DMS79 treated with DMSO at 0.1 percent for 48 hours (cell line): ENCODE measurements around the gene TIAL1.
A peak's percentile ranks its signal among the peaks of the same experiment; 100 is the strongest.
"Not testable (repeated sequence)": the region's sequence is repeated elsewhere in the genome, so short reads cannot be mapped to it uniquely, and the experiment has no call there.

Experiments used
- DNase-seq: peaks from one replicate; lab custom pipeline; 2025; lab: John Stamatoyannopoulos, UW

Gene TIAL1

DNA sequence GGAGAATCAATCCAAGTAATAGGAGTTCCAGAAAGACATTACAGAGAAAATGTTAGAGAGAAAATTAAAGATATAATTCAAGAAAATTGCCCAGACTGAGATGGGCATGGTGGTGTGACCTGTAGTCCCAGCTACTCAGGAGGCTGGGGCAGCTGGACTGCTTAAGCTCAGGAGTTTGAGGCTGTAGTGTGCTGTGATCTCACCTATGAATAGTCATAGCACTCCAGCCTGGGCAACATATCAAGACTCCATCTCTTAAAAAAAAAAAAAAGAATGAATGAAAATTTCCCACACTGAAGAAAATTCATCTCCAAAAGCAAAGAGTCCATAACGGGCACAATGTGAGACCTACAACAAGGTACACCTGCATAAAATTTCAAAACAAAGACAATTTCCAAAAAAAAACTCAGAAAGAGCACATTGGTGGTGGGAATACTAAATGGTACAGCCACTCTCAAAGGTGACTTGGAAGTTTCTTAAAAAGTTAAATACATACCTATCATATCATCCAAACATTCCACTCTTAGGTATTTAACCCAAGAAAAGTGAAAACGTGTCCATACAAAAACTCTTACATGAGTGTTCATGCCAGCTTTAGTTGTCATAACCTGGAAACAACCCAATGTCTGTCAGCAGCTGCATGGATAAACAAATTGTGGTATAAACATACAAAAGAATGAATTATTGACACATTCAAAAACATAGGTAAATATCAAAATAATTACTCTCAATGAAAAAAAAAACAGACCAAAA, 47.3 kb downstream of the TIAL1 start:
- no peak for DNase-seq

DNA sequence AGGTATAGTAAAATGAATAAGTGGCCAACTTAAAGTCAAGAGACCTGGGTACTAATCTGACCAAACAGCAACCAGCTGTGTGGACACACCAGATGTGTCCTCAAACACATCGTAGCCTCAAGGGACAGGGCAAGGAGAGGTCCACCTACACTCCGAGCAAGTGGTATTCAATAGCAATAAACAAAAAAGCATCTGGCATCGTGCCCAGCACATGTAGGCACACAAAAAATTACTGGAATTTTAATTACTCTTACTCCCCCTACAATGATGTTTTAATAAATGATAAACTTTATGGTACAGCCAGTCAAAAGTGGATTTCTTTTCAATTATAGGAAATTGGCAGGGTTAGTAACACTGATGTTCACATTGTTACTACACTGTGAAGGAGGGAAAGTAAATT, 50.8 kb downstream of the TIAL1 start:
- peak; percentile 9 for DNase-seq

DNA sequence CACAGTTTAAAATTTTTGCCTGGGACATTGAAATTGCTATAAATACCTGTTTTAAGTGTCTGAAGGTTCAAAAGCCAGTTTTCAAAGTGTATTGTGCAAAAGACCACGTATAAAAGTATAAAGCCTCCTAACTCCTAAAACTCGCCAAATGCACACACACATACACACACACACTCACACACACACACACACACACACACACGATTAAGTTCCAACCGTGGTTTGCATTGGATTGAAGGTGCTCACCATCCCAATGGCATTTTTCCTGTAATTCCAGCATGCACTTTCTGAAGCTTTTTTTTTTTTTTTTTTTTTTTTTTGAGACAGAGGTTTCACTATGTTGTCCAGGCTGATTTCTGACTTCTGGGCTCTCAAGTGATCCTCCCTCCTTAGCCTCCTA, 51.5 kb downstream of the TIAL1 start:
- DNase-seq = no peak

- DNase-seq = no peak
Observed at GRCh38 chr10:119543814-119544642, 52.7 kb downstream of the TIAL1 start.

DNA sequence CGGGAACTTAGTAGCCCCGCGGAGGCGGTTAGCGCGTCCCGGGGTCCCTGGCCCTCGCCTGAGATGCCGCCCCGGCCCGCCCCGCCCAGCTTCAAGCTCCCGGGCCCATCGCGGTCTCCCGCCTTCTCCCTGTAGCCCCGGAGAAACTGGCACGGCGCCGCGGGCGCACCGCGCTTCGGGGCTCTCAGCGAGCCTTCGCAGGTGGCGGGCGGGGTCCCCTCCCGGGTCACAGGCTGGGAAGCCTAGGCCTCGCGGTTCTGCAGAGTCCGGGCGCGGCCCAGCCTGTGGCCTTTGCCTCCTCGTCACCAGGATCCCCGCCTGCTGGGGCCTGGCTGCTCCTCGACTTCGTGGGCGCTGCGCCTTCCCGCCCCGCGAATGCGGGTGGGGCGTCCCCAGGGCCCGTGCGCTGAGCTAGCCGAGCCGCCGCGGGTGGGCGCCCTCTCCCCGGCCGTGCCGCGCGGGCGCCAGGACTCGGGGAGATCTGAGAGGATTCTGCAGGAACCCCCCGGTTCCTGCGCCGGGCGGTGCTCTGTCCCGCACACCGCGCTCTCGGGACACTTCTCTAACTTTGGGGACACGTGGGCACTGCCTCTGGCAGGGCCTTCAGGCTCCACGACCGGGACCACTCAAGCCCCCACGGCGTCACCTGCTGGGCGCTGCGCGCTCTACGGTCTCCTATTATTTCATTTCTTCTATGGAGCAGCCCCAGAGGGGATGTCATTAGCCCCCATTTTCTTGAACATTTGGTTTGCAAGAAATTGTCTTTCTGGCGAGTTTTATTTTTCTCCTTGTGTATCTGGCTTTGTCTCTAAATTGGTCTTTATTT, 53.6 kb downstream of the TIAL1 start:
- no peak for DNase-seq

DNA sequence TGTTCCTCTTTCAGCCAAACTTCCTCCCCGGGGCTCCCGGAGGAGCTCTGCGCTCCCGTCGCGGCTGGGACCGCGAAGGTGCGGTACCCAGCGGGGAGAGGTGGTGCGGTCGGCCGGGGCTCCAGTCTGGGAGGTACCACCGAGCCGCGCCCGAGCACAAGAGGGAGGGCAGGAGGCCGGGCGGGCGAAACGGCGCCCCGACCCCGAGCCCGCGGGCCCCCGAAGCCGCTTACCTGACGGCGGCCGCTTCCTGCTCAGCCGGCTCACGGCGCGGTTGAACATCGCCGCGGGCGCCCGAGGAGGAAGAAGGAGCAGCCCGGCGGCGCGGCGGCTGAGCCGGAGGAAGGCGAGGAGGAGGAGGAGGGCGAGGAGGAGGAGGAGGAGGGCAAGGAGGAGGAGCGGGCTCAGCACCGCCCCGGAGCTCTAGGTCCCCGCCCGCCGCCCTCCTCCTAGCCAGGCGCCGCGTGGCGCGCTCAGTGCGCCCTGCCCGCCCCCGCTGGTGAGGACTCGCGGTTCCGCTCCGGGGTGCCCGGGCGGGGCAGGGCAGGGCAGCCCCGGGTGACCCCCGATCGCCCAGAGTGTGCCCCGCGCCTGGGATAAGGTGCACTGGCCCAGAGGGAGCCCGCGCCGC, 54.3 kb downstream of the TIAL1 start, which contains the start of gene RGS10:
Gene RGS10, minus strand, starts transcription at position 363 of the 631 bp plus-strand sequence. Its CDS starts 81 bp downstream, at position 282.
- peak; percentile 2 for DNase-seq

DNA sequence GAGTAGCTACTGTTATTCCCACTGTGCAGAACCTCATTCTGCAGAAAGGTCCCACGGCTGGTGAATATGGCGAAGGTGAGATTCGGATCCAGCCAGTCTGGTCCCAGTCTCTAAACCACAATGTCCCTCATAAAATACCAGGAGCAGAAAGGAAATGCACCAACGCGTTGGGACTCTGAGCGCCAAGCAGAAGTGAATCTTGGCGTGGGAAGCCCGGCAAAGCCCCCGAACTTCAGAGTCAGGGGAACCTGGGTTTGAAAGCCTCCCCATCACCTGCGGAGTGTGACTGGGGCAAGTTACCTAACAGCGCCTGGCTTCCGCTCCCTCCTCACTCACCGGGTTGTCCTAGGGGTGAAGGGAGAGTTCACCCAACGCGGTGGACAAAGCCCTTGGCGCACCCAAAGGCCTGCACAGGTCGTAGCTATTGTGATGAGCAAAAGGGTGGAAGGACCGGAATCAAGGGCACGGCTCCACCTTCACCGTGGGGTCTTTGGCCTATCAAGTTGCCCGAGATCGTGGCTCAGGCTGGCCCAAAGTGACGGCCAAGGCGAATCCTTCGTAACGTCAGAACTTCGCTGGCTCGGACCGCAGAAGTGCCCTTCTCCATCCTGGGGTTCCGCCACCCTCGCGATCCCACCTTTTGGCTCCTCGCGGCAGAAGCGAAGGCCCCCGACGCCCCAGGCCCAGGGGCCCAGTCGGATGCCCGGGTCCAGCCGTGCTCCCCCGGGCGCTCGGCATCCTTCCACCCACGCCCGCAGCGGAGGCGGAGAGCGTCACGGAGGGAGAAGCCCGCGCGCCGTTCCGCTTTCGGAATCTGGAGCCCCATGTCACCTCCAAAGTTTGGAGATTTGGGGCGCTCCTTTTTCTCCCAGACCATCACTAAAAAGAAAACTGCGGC, 55.1 kb downstream of the TIAL1 start:
- DNase-seq = no peak

- DNase-seq = no peak
Observed at GRCh38 chr10:119541046-119541445, 55.7 kb downstream of the TIAL1 start.

DNA sequence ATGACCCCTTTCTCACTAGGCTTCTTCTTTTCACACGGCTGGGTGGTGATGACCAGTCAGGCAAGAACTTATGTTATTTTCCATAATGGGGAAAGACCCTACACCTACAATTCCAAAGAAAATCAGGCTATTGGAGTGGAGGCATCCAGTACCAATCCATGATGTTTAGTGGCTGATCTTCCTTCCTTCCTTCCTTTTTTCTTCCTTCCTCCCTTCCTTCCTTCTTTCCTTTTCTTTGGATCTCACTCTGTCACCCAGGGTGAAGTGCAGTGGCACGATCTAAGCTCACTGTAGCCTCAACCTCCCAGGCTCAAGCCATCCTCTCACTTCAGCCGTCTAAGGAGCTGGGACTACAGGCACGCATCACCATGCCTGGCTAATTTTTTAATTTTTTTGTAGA, 56.7 kb downstream of the TIAL1 start:
- DNase-seq = no peak

DNA sequence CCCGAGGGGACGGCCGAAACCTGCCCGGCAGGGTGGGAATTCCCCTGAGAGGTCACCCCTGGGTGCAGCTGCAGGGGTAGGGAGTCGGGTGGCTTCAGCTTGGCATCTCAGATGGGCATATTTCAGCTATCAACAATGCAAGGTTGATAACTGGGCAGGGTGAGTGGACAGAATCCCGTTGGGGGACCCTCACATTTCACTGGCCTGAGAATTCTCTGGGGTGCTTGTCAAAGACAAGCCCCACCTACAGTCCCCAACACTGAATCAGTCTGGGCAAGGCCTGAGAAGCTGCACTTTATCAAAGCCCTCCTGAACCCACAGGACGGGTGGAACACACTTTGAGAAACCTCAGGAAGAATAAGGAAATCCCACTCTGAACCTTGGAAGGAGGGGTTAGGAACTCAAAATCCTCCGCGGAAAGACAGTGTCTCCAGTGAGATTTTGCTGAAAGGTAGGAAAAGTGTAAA, 57.4 kb downstream of the TIAL1 start:
- DNase-seq = no peak

- no peak for DNase-seq
Observed at GRCh38 chr10:119538632-119539358, 58.0 kb downstream of the TIAL1 start.

GRCh38 chr10:119537953-119538630, 58.7 kb downstream of the TIAL1 start:
- DNase-seq = no peak

- DNase-seq = no peak
Observed at GRCh38 chr10:119536508-119537025, 60.2 kb downstream of the TIAL1 start.

GRCh38 chr10:119535837-119536507, 60.8 kb downstream of the TIAL1 start:
- no peak for DNase-seq

- DNase-seq = no peak
Observed at GRCh38 chr10:119535305-119535704, 61.5 kb downstream of the TIAL1 start.

DNA sequence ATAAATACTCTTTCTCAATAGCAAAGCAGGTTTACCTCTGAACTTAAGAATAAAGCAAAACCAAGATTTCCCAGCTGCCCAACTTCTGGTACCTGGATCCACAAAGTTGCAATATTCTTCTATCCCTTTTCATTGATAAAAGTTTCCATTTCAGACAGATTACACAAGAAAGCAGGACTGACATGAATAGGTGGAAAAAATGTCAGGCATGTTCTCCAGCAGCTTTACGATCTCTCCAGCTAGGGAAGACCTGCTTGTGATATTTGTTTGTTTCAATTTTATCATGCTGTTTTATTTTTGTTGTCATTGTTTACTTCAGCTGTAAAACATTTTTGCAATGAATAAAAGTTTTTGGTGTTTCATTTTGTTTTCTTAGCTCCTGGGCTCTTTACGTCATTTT, 63.3 kb downstream of the TIAL1 start:
- DNase-seq = no peak

- DNase-seq = not testable (repeated sequence)
Observed at GRCh38 chr10:119532791-119533190, 64.0 kb downstream of the TIAL1 start.

GRCh38 chr10:119532251-119532650, 64.5 kb downstream of the TIAL1 start:
- DNase-seq = not testable (repeated sequence)

DNA sequence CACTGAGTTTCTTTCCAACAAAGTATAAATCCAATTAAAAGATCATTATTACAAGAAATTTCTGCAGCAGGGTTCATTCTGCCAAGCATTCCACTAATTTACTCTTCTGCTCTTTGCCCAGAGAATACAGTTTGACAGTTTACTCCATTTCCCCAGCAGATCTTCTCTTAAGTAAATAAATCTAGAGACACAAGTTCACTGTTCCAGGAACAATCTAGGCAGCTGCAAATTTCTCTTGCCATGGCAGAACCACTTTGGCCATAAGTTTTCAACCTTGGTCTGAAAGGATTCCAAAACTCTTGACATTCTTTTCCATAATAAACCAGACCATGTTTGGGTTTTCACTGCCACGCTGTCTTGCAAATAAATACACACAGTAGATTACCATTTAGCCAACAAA, 65.7 kb downstream of the TIAL1 start:
- DNase-seq = peak; percentile 0
